GM19099 (cell line): ENCODE measurements around the gene KRTAP10-5.
"Not testable (repeated sequence)": the region's sequence is repeated elsewhere in the genome, so short reads cannot be mapped to it uniquely, and the experiment has no call there.

ENCODE experiments used
- POLR2A ChIP-seq: IDR thresholded peaks from 3 replicates; pipeline ENCODE4 v1.6.1; 2011; ENCODE audit warnings: low read depth; ENCODE audit not compliant: insufficient read length; ENCODE audit errors: extremely low read depth

The KRTAP10-5 gene, protein sequence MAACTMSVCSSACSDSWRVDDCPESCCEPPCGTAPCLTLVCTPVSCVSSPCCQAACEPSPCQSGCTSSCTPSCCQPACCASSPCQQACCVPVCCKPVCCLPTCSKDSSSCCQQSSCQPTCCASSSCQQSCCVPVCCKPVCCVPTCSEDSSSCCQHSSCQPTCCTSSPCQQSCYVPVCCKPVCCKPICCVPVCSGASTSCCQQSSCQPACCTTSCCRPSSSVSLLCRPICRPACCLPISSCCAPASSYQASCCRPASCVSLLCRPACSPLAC

DNA sequence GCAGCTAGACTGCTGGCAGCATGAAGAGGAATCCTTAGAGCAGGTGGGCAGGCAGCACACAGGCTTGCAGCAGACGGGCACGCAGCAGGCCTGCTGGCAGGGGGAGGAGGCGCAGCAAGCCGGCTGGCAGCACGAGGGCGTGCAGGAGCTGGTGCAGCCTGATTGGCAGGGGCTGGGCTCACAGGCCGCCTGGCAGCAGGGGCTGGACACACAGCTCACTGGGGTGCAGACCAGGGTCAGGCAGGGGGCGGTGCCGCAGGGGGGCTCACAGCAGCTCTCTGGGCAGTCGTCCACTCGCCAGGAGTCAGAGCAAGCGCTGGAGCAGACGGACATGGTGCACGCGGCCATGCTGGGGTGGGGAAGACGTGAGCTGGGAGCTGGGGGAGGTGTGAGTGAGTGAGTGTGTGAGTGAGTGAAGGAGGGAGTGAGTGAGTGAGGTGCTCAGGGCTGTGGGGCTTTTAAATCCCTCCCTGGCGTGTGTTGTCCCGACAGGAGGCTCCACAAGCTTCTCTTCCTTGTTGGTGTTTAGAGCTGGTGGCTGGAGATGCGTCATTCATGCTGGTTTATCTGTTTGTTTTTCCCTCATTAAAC is at the start of gene KRTAP10-5:
Gene KRTAP10-5, minus strand, starts transcription at position 374 of the 591 bp plus-strand sequence. Its CDS starts 26 bp downstream, at position 348.
- TF ChIP-seq POLR2A: not testable (repeated sequence)

DNA sequence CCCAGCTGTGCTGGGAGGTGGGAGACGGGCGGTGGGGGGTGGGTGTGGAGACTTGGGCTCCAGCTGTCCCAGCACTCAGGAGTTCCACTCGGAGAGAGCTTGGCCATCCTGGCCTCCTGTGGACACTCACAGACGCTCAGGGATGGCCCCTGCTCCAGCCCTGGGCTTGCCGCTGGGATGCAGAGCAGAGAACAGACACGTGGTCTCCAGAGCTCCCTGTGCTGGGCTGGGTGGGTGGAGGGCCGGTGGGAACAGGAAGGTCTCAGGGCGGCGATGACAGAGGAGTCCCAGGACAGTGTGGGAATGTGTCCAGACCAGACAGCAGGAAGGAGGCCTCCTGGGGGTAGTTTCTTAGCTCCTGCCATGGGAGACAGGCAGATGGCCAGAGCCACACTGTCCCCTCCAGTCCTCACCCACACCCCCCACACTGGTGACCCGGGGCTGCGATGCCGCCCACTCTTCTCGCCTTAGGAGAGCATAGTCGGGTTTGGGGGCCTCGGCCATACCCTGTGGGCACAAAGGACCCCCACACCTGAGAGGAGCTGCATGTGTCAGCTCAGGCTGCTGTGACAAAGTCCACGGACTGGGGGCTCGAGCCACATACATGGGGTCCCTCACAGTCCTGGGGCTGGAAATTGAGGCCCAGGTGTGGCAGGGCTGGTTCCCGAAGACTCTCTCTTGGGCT is 48.4 kb upstream of the KRTAP10-5 start:
- TF ChIP-seq POLR2A: no peak

DNA sequence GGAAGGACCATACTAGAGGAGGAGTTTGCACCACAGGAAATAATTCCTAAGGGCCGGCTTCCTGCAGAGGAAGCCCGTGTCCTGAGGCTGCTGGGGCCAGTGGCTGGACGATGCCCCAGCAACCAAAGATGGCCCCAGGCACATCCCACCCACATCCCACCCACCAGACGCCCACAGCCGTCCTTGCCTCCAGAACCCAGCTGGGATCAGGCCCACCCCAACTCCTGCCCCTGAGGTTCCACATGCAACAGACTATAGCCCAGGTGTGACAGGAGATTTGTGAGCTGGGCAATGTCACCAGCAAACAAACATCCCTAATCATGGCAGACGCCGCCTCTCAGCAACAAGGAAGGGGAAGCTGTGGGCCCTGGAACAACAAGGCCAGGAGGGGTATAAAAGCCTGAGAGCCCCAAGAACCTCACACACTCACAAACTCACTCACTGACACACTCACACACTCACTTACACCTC is 46.3 kb upstream of the KRTAP10-5 start, which contains the start of gene KRTAP10-9:
Gene KRTAP10-9, plus strand, starts transcription at position 421 of the 471 bp plus-strand sequence. CDS start 79 bp downstream, outside the sequence.
- no peak for TF ChIP-seq POLR2A

DNA sequence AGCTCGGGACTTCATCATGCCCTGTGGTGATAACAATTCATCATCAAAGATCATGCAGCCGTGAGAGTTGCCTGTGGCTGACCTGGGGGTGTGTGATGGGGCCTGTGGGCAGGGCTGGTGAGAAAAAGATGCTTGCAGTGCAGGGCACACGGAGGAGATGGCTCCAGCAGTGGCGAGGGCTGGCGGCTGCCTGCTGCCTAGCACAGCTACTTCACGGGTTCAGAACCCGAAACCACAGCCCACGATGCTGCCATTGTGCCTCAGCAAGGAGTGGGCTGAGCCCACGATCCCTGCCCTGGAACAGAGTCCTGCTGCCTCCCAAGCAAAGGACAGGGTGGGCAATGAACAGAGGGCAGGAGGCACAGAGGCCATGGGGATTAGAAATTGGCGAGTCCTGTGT is 45.9 kb upstream of the KRTAP10-5 start:
- no peak for TF ChIP-seq POLR2A

DNA sequence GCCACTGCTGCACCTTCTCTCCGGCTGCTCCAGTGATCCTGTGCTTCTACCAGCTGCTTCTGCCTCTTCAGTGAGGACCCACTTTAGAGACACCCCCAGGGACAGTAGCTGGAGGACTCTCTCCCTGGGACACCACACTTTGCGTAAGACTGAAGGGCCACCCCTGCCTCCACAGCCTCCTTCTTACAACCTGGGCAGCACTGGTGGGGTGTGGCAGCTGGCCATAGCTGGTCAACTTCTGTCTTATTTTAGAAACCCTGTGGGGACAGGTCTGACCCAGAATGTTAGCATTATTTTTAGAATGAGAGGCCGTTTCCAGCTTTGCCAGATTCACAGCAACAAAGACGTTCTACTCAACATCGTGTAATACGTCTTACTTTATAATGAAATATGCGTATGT is 45.4 kb upstream of the KRTAP10-5 start:
- no peak for TF ChIP-seq POLR2A

DNA sequence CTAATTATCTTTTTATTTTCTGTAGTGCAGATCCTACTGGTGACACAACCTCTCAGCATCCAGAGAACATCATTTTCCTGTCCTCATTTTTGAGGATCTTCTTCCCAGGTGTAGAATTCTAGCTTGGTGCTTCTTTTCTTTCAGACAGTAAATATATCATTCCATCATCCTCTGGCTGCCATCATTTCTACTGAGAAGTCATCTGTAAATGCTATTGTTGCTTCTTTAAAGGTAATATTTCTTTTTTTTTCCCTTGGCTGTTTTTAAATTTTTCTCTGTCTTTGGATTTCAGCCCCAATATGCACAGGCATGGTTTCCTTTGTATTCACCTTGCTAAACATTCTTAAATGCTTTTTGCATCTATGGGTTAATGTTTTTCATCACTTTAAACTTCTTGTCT is 43.2 kb upstream of the KRTAP10-5 start:
- TF ChIP-seq POLR2A: no peak

DNA sequence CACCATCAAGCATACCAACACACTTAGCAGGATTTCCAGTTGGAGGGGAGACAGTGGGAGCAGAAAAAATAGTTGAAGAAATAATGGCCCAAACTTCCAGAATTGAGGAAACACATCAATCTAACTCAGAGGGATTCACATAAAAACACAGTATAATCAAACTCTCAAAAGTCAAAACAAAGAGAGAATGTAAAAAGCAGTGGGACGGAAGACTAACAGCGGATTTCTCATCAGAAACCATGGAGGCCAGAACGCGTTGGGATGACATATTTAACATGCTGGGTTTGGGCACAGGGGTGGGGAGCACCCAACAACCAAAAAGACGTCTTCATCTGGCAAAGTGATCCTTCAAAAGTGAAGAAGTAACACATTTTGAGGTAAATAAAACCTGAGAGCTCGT is 39.5 kb upstream of the KRTAP10-5 start:
- no peak for TF ChIP-seq POLR2A

DNA sequence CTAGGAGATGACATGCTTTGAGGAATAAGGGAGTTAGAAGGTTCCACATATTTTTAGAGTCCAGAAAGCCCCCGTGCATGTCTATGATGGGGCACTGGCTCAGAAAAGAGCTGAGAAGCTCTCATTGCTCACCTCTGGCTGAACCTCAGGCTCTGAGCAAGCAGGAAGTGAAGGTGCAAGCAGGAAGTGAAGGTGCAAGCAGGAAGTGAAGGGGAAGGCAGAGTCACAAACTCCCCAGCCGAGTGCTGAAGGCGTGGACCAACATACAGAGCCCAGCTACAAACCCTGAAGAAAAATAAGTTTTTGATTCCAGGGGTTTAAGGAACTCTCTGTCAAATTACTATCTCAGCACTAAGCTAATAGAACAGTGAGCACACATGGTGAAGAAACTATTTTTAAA is 38.5 kb upstream of the KRTAP10-5 start:
- no peak for TF ChIP-seq POLR2A

DNA sequence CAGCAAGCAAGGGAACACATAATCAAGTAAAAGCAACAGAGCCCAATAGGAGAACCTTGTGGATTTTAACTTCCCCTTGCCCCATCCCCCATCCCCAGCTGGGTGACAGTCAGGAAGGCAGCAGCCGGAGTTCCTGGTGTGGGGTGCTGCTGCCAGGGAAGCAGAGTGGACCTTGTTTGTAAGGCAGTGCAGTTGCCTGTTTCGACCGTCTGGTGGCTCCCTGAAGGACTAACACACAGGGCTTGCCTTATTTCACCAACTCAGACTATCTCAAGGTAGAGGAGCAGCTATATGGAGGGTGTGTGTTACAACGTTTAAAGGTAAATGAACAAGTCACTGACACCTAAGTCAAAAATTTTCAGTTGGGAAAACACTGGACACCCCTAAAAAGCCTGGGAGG is 38.1 kb upstream of the KRTAP10-5 start:
- no peak for TF ChIP-seq POLR2A

DNA sequence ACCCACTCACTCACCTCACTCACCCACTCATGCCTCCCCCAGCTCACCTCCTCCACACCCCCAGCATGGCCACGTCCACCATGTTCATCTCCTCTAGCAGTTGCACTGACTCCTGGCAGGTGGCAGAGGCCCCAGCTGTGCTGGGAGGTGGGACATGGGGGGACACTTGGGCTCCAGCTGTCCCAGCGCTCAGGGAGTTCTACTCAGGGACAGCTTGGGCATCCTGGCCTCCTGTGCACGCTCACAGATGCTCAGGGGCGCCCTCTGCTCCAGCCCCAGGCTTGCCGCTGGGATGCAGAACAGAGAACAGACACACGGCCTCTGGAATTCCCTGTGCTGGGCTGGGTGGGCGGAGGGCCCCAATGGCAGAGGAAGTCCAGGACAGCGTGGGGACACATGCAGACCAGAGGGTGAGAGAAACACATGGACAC is 36.7 kb upstream of the KRTAP10-5 start:
- TF ChIP-seq POLR2A: no peak

DNA sequence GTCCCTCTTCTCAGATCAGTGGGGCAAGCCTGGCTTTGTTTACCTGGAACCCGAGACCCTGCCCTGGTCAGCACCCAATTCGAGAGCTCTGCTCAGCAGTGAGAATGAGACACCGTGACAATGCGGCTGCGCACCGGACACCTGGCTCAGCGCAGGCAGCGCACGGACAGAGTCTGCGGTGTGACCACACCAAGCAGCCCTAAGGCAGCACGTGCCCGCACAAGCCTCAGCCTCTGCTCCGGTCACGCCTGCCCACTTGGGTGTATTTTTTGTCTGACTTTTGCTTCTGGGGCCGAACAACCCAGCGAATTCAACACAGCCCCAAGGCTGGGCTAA is 36.2 kb upstream of the KRTAP10-5 start:
- no peak for TF ChIP-seq POLR2A

DNA sequence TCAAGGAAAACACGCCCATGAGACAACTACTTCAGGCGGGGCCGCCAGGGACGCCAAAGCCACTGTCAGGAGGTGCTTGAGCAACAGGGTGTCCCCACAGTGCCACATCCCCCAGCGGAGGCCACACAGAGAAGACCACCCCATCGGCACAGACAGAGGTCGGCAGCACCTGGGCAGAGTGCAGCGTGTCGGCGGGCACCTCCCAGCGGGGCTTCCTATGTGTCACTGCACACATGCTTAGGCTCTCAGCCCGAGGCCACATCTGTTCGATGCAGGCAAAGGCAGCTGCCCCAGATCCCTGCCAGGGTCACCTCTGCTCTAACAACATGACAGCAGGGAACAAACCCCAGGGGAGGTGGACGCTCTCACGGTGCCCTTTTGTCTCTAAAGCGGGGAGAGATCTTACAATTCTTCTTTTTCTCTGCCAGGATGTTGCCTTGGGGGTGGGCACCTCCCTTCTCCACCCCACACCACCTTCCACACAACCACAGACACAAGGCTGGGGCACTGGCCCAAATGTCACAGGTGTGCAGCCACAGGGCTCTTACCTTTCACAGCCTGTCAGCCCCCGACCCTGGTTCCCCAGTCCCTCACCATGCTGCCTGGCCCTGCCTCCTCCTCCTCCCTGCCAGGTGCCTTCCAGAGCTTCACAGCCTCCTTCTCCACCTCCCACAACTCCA is 35.6 kb upstream of the KRTAP10-5 start:
- TF ChIP-seq POLR2A: no peak

DNA sequence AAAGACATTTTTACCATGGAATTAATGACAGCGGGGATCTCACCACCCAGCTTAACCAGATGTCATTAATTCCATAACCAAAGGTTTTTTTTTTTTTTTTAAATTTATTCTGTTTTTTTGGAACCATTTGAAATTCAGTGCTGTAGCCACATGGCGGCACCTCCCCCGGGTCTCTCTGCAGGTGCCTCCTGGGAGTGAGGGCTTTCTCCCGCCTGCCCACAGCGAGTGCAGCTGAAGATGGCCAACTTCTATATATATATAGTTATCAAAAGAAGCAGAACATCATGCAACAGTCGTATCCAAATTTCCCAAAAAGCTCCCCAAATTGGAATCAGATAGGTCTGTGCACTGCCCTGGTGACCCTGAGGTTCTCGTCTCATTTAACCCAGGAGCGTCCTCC is 35.1 kb upstream of the KRTAP10-5 start:
- no peak for TF ChIP-seq POLR2A

DNA sequence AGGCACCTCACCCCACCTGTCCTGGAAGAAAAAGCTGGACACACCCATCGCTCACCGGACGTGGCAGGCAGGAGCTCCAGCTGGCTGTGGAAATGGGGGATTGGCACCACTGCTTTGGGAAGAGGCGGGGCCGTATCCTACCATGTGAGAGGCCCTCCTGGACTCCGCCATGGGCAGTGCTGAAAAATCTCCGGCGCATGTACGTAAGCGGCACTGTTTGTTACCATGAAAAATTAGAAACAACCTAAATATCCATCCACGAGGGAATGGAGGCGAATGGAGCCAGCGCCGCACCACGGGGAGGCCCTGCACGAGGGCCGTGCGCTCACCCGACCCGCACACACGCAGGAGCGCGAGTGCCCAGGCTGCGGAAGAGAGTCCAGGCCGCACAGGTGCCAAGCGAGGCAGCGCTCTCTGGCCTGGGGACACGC is 34.6 kb upstream of the KRTAP10-5 start:
- no peak for TF ChIP-seq POLR2A

DNA sequence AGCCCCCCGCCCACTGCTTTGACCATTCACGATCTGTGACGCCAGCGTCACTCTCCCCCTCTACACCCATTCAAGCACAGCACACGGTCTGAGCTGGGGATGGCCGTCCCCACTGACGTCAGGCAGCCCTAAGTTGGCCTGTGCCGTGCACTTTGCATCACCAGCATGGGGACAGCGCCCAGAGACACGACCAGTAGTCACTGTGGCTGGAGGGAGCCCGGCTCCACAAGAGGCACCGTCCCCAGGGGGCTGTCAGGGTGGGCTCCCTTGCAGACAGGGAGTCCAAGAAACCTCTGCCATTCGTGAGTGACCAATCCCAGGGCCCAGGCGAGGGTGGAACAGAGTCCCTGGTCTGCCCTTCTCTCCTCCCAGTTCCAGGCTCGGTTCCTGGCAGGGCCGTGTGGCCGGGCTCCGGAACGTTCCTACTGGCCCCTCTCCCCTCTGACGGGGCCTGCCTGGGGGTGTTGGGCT is 33.8 kb upstream of the KRTAP10-5 start:
- TF ChIP-seq POLR2A: no peak
